GM18505 (cell line): ENCODE measurements around the gene MSH3.
"Not testable (repeated sequence)": the region's sequence is repeated elsewhere in the genome, so short reads cannot be mapped to it uniquely, and the experiment has no call there.

Source experiments
- ATAC-seq: cut with Tn5 transposase; IDR thresholded peaks from one replicate; pipeline ENCODE4 v1.9.1; 2021; ENCODE audit not compliant: unreplicated experiment
- POLR2A ChIP-seq: IDR thresholded peaks from 4 replicates; pipeline ENCODE4 v1.6.1; 2011; ENCODE audit warnings: borderline replicate concordance; ENCODE audit not compliant: insufficient read depth, insufficient read length; ENCODE audit errors: extremely low read depth

Gene MSH3

DNA sequence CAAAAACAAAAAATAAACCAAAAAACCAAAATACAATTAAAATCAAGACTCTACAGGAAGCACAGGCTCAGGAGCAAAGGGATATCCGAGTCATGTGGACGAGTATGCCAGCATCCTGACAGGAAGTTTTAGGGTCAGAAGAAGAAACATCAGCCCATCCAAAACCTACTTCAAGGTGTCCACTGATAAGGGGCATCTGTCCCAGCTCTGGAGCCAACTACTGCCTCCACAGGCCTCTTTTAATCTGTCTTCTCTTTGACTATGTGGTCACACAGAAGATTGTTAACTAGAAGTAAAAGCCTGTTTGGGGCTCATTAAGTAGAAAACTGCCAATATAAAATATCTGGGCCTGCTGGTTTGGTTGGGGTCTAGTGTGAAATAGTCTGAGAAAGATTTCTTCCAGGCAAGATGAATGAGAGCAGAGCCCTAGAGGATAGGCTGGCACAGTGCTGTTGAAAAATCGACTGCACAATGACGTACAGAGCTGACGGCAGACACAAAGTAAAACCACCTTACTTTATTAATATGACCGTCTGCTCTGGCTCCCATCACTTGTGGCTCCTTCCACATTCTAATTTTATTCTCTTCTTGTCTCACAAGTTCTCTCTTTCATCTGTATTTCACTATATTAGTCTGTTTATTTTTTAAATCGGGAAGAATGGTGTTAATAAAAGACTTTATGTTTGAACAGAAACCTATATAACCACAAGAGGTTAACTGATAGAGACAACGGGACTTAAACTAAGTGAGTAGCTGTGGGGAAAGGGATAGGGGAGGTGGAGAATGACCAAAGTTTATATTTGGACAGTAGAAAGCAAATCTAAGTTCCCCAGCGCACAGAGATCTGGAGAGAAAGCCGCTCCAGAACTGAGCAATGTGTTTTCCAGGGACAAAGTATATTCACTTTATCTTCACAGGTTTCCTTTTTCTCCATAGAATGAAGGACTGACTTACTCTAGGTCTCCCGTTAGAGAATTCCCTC, 22.9 kb upstream of the MSH3 start:
- no peak for TF ChIP-seq POLR2A
- ATAC-seq, result no peak

DNA sequence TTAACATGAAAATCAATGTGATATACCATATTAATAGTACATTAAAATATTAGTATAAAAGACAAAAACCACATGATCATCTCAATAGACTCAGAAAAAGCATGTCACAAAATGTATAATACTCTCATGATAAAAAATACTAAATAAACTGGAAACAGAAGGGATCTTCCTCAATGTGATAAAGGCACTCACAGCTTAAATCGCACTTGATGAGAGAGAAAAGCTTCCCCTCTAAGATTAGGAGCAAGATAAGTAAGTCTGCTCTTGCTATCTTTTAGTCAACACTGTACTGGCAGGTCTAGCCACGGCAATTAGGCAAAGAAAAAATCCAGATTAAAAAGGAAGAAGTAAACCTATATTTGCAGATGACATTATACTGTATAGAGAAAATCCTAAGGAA, 21.8 kb upstream of the MSH3 start:
- ATAC-seq, result no peak
- TF ChIP-seq POLR2A, result no peak

DNA sequence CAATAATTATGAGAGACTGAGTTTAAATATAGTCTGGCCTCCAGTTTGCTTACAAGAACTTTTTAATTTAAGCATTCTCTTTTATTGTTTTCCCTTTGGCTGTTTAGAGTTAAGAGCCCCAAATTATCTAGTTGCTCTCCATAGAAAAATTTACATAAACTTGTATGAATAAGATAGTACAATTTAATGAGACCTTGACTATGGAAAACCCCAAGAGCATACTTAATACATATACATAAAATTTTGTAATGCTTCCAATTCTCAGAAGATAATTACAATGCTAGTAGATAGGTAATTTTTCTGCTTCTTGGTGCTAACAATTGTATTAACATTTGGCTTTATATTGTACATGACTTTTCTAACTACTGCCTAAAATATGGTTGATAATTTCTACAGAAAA, 20.3 kb upstream of the MSH3 start:
- ATAC-seq, result no peak
- no peak for TF ChIP-seq POLR2A

- TF ChIP-seq POLR2A, result no peak
- no peak for ATAC-seq
Measured at GRCh38 chr5:80641353-80641752, 13.1 kb upstream of the MSH3 start.

- ATAC-seq, result no peak
- TF ChIP-seq POLR2A, result no peak
Measured at GRCh38 chr5:80644900-80645299, 9.6 kb upstream of the MSH3 start.

DNA sequence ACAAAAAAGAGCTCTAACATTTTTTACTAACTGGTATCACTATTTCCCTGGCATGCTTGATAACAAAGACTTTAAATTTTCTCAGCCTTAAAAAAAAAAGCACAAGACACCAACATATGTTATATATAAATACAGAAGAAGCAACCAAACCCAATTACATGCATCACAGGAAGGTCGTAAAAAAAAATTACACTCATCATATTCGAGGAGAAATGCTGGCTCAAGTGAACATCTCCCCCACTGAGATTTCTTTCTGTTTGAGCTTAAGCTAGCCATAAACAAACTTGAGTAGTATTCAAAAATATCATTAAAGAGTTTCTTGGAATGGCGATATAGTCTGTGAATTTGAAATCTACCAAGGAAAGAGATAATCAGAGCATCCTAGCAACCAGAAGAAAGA, 7.5 kb upstream of the MSH3 start:
- no peak for ATAC-seq
- no peak for TF ChIP-seq POLR2A

DNA sequence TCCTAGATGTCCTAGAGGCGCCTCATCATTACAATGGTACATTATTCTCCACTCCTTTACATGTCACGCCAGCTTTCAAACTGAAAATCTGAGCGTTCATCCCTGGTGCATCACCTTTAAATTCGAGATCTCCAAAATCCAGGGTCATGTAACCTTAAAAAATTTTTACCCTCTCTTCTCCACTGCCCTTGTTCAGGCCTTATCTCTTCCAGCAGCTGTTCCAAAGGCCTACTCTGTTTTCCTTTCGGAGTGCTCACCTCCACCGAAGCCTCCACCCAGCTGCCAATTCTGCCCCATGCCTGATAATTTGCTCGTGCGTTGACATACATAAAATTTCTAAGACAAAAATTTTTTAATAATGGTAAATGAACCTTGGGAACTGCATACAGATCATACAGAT, 950 bp upstream of the MSH3 start:
- no peak for ATAC-seq

DNA sequence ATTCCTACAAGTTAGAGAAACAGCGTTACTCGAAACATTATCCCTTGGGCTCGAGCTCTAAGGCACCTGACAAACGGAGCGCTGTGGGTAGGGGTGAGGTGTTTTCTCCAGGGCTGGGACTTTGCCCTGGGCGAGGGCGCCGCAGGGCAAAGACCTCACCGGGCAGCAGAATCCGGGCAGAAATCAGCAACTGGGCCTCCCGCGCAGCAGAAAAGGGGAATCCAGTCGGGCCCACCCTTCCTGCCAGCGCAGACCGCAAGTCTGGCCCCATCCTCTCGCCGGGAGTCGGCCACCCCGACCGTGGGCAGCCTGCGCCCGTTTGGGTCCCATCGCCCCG, 430 bp upstream of the MSH3 start:
- no peak for ATAC-seq
- no peak for TF ChIP-seq POLR2A

More for the DNA sequence above, 950 bp upstream of the MSH3 start:
- TF ChIP-seq POLR2A, result no peak

GRCh38 chr5:80655231-80655774, 851 bp downstream of the MSH3 start:
- no peak for ATAC-seq
- no peak for TF ChIP-seq POLR2A

GRCh38 chr5:80656425-80656824, 2.0 kb downstream of the MSH3 start:
- TF ChIP-seq POLR2A, result no peak
- no peak for ATAC-seq

- TF ChIP-seq POLR2A, result no peak
- no peak for ATAC-seq
Measured at GRCh38 chr5:80659106-80659505, 4.7 kb downstream of the MSH3 start.

DNA sequence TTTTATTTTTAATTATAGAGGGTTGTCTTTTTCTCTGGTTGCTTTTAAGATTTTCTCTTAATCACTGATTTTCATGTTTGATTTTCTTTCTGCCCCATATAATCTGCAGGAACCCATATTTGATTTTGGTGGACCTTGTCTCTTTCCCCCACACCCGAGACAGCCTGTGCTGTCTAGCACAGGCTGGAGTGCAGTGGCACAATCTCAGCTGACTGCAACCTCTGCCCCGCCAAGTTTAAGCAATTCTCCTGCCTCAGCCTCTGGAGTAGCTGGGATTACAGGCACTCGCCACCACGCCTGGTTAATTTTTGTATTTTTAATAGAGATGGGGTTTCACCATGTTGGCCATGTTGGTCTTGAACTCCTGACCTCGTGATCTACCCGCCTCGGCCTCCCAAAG, 6.2 kb downstream of the MSH3 start:
- ATAC-seq, result not testable (repeated sequence)

- no peak for ATAC-seq
- TF ChIP-seq POLR2A, result no peak
Measured at GRCh38 chr5:80662108-80662507, 7.7 kb downstream of the MSH3 start.

DNA sequence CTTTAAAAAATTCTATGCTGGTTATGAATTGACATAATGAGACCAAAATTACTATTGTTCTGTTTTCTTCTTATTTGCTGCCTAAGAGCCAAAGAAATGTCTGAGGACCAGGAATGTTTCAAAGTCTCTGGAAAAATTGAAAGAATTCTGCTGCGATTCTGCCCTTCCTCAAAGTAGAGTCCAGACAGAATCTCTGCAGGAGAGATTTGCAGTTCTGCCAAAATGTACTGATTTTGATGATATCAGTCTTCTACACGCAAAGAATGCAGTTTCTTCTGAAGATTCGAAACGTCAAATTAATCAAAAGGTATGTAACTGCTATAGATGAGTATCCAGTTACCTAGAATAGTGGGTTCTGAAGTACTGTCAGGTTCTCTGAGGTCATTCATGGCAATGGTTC, 10.6 kb downstream of the MSH3 start:
- no peak for TF ChIP-seq POLR2A
- no peak for ATAC-seq

DNA sequence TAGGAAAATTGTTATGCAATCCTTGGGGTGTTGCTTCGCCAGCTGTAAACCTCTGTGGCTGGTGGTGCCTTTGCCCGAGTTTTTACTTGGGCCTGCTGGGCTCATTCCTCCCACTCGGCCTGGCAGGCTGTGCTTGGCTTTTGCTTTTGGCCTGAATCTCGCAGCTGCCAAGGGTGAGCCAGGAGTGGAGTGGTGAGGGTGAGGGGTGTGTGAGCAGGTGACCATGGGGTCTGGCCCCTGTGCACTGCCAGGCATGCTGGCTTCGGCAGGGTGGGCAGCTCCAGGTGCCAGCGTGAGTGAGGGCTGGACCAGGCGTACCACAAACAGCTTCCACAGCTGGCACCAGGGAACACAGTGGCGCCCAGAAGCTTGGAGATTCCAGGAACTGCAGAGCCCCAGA, 12.9 kb downstream of the MSH3 start:
- no peak for ATAC-seq
- no peak for TF ChIP-seq POLR2A
